ENCODE results near the gene ISX. TPM values are rescaled to one million over a fixed set of nuclear protein-coding genes. Genes with fewer than 3 reads are reported as not detected.

ISX gene
- total RNA-seq, 2 experiments from 2014 or later, result not detected

DNA sequence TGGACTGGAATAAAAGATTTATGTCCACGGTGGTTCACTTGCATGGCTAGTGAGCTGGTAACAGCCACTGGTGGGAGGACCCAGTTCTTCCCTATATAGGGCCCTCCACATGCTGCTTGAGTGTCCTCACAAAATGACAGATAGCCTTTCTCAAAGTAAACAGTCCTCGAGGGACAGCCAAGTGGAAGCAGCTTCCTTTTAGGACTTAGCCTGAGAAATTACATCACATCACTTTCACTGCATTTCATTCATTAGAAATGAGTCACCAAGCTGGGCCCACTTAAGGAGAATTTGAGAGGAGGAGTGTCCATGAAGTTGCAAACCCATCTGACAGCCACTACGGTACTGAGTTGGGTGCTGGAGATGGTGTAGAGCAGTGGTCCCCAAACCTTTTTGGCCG is 7.0 kb downstream of the ISX start:
- Mint-ChIP-seq H3K4me3 (no peak overlapping the region), H3K27me3 (peaks cover 2% of the 10 kb centered on the region), H3K36me3 (ENCODE audit: low read depth) (no peaks in the 10 kb centered on the region), H3K9me3 (no peaks in the 10 kb centered on the region), H3K4me1 (ENCODE audit: low read depth) (no peaks in the 10 kb centered on the region), H3K27ac (no peak overlapping the region)
- ATAC-seq (no peak), DNase-seq (no peak)
- POLR2A ChIA-PET, result no interaction called here
- CTCF ChIA-PET, result no interaction called here
- intact Hi-C loops (cut with micrococcal nuclease), result no loop called here
- TF ChIP-seq, protein P1, sequence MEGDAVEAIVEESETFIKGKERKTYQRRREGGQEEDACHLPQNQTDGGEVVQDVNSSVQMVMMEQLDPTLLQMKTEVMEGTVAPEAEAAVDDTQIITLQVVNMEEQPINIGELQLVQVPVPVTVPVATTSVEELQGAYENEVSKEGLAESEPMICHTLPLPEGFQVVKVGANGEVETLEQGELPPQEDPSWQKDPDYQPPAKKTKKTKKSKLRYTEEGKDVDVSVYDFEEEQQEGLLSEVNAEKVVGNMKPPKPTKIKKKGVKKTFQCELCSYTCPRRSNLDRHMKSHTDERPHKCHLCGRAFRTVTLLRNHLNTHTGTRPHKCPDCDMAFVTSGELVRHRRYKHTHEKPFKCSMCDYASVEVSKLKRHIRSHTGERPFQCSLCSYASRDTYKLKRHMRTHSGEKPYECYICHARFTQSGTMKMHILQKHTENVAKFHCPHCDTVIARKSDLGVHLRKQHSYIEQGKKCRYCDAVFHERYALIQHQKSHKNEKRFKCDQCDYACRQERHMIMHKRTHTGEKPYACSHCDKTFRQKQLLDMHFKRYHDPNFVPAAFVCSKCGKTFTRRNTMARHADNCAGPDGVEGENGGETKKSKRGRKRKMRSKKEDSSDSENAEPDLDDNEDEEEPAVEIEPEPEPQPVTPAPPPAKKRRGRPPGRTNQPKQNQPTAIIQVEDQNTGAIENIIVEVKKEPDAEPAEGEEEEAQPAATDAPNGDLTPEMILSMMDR (IDR thresholded peaks at IDR 0.05), result no peak

DNA sequence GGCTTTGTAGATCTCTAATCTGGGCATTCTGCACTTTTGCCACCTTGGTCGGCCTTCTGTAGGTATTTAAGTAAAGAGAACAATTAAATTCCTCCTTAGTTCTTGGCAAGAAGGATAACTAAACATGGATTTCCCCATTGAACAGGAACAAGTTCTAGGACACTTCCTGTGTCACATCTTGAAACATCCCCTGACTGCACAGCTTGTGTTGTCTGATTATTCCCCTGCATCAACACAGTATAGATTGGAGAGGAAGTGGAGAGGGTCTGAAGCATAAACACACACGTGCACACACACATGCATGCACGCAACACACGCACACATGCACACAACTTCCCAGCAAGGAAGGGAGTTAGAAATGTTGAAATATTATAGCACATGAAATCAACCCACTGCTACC is 8.6 kb downstream of the ISX start:
- H3K36me3 Mint-ChIP-seq (ENCODE audit: low read depth), result no peaks in the 10 kb centered on the region
- H3K4me1 Mint-ChIP-seq (ENCODE audit: low read depth), result no peaks in the 10 kb centered on the region
- no peak overlapping the region for H3K4me3 Mint-ChIP-seq
- ChIA-PET CTCF (no interaction called here), POLR2A (no interaction called here)
- intact Hi-C loops (cut with micrococcal nuclease), result no loop called here
- TF ChIP-seq, protein P1 (IDR thresholded peaks at IDR 0.05), result no peak
- H3K9me3 Mint-ChIP-seq, result no peaks in the 10 kb centered on the region
- DNase-seq (no peak), ATAC-seq (no peak)
- H3K27me3 Mint-ChIP-seq, result peaks cover 2% of the 10 kb centered on the region
- H3K27ac Mint-ChIP-seq, result no peak overlapping the region

DNA sequence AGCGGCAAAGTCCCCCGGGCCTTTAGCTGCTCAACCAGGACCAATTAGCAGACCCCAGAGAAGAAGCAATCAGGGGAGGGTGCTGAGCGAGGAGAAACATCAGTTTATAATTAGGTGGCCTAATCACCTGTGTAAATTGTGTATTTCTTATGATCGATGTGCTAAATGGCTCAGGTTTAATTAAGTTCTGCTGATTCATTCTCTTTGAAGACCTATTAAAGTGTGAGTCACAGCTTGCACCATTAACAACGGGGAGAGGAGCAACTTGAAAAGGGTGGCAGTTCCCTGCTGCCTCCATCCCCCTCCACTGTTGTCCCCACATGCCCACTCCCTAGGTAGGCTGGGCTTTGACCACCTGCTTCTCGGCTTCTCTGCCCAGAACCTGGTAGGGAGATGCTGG is 10.7 kb downstream of the ISX start:
- Mint-ChIP-seq H3K27me3 (peaks cover 2% of the 10 kb centered on the region), H3K4me3 (no peak overlapping the region), H3K4me1 (ENCODE audit: low read depth) (no peaks in the 10 kb centered on the region), H3K9me3 (no peaks in the 10 kb centered on the region), H3K36me3 (ENCODE audit: low read depth) (no peaks in the 10 kb centered on the region), H3K27ac (no peak overlapping the region)
- intact Hi-C loops (cut with micrococcal nuclease), result no loop called here
- TF ChIP-seq, protein P1 (IDR thresholded peaks at IDR 0.05), result no peak
- DNase-seq (no peak), ATAC-seq (no peak)
- POLR2A ChIA-PET, result no interaction called here
- CTCF ChIA-PET, result no interaction called here

DNA sequence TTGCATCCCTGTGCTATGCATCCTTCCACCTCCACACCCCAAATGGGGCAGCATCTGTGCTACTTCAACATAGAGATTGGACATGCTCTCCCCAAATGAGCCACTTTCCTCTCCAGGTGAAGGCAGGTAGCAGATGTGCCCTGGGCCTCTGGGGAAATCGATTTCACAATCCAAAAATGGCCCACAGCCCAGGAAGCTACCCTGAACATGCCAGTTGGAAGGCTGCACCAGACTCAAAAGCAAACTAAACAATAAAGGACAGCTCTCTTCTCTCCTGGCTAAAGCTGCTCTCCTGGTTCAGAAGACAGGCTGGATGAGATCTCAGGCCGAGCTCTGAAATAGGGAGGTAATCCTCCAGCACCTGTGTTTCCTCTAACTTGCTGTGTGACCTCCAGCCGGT is 19.7 kb downstream of the ISX start:
- Mint-ChIP-seq H3K27me3 (peaks cover 3% of the 10 kb centered on the region), H3K4me1 (ENCODE audit: low read depth) (no peaks in the 10 kb centered on the region), H3K27ac (no peak overlapping the region), H3K9me3 (peaks cover 3% of the 10 kb centered on the region), H3K4me3 (no peak overlapping the region), H3K36me3 (ENCODE audit: low read depth) (no peaks in the 10 kb centered on the region)
- DNase-seq (no peak), ATAC-seq (no peak)
- ChIA-PET POLR2A (no interaction called here), CTCF (no interaction called here)
- TF ChIP-seq, protein P1 (IDR thresholded peaks at IDR 0.05), result no peak
- intact Hi-C loops (cut with micrococcal nuclease), result no loop called here

DNA sequence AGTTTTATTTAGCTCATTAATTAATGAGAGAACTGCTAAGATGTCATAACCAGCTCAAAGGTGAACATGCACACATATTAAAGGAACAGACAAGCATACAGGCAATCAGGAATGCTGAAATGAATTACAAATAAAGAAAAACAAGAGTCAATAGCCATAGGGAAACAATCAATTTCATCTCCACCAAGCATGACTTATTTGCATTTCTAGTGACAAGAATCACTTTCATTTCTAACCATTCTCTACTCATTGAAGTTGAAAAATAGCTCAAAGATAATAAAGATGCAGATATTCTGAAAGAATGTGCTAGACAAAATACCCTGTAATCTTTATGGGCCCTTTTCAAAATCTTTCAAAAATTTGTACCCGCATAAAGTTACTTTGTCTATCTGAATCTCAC is 23.2 kb downstream of the ISX start:
- Mint-ChIP-seq H3K27me3 (no peaks in the 10 kb centered on the region), H3K36me3 (ENCODE audit: low read depth) (no peaks in the 10 kb centered on the region), H3K27ac (no peak overlapping the region), H3K4me3 (no peak overlapping the region), H3K9me3 (peaks cover 3% of the 10 kb centered on the region), H3K4me1 (ENCODE audit: low read depth) (no peaks in the 10 kb centered on the region)
- TF ChIP-seq, protein P1 (IDR thresholded peaks at IDR 0.05), result no peak
- ATAC-seq, result no peak
- ChIA-PET CTCF (interaction anchor here (1.6 kb wide), 1 partner anchor 22 kb away, joined by 3 read pairs; no protein-coding TSS in a partner anchor), POLR2A (interaction anchor here (0.9 kb wide), 1 partner anchor 9 kb away, joined by 3 read pairs; no protein-coding TSS in a partner anchor)
- intact Hi-C loops (cut with micrococcal nuclease), result no loop called here
- DNase-seq, result no peak

All from activated CD8-positive, alpha-beta T cell treated with anti-CD3 and anti-CD28 coated beads for 36 hours (primary cell).